GM23338 (cell line): Measurements from ENCODE around the gene ARID3A. TPM values are rescaled to one million over a fixed set of nuclear protein-coding genes. Genes with fewer than 3 reads are reported as not detected.

Source experiments
- ATAC-seq: fragments of 200-7000 bp; cut with Tn5 transposase; 3 replicates; pipeline ENCODE4 v1.9.1; 2020
- DNase-seq: peaks from one replicate; pipeline ENCODE4 v3.0.0-alpha.2; 2015; ENCODE audit warnings: low spot score
- H2AFZ ChIP-seq: fragments of 200-600 bp; sonication (generic); 2 replicates; pipeline ENCODE4 v1.8.0; 2016; ENCODE audit warnings: antibody characterized with exemption, mild to moderate bottlenecking, moderate library complexity
- H3F3A ChIP-seq: fragments of 200-600 bp; sonication (generic); replicated peaks from 2 replicates; pipeline ENCODE4 v1.8.0; 2017; ENCODE audit warnings: antibody characterized with exemption, mixed run types, low read depth
- H3K27ac ChIP-seq: fragments of 200-600 bp; sonication (generic); 2 replicates; pipeline ENCODE4 v1.6.1; 2016; ENCODE audit warnings: low read depth
- H3K27me3 ChIP-seq: fragments of 200-600 bp; sonication (generic); 2 replicates; pipeline ENCODE4 v1.8.0; 2016; ENCODE audit warnings: mild to moderate bottlenecking, mixed run types, moderate library complexity; ENCODE audit not compliant: insufficient read depth
- H3K36me3 ChIP-seq: fragments of 200-600 bp; sonication (generic); 2 replicates; pipeline ENCODE4 v1.8.0; 2016; ENCODE audit warnings: mild to moderate bottlenecking; ENCODE audit not compliant: insufficient read depth
- H3K4me1 ChIP-seq: fragments of 200-600 bp; sonication (generic); 2 replicates; pipeline ENCODE4 v1.8.0; 2016; ENCODE audit warnings: mild to moderate bottlenecking, moderate library complexity; ENCODE audit not compliant: insufficient read depth
- H3K4me2 ChIP-seq: fragments of 200-600 bp; sonication (generic); 2 replicates; pipeline ENCODE4 v1.7.1; 2017; ENCODE audit warnings: mixed run types
- H3K4me3 ChIP-seq: fragments of 200-600 bp; sonication (generic); 2 replicates; pipeline ENCODE4 v1.6.1; 2016; ENCODE audit warnings: mixed run types
- H3K79me2 ChIP-seq: fragments of 200-600 bp; sonication (generic); replicated peaks from 2 replicates; pipeline ENCODE4 v1.8.0; 2017; ENCODE audit warnings: mild to moderate bottlenecking; ENCODE audit not compliant: insufficient read depth
- H3K9me2 ChIP-seq: fragments of 200-600 bp; sonication (generic); 2 replicates; pipeline ENCODE4 v1.8.0; 2017; ENCODE audit not compliant: insufficient read depth
- H4K20me1 ChIP-seq: fragments of 200-600 bp; sonication (generic); replicated peaks from 2 replicates; pipeline ENCODE4 v1.8.0; 2017; ENCODE audit warnings: mild to moderate bottlenecking; ENCODE audit not compliant: insufficient read depth
- H3K27ac Mint-ChIP-seq: 2 replicates; pipeline ENCODE4 v1.8.0; 2020; ENCODE audit warnings: inconsistent platforms, mild to moderate bottlenecking, moderate library complexity, mixed read lengths
- H3K27me3 Mint-ChIP-seq: 3 replicates; pipeline ENCODE4 v1.8.0; 2022; ENCODE audit warnings: low read depth, mild to moderate bottlenecking, moderate library complexity, mixed read lengths, inconsistent platforms; ENCODE audit not compliant: insufficient read depth, poor library complexity
- H3K36me3 Mint-ChIP-seq: 3 replicates; pipeline ENCODE4 v1.8.0; 2021; ENCODE audit warnings: low read depth, mild to moderate bottlenecking, inconsistent platforms, moderate library complexity, mixed read lengths
- H3K4me1 Mint-ChIP-seq: 3 replicates; pipeline ENCODE4 v1.8.0; 2020; ENCODE audit warnings: mild to moderate bottlenecking, inconsistent platforms, mixed read lengths
- H3K4me3 Mint-ChIP-seq: 3 replicates; pipeline ENCODE4 v1.8.0; 2021; ENCODE audit warnings: moderate library complexity, mild to moderate bottlenecking, inconsistent platforms, mixed read lengths
- H3K9me3 Mint-ChIP-seq: 3 replicates; pipeline ENCODE4 v1.8.0; 2020; ENCODE audit warnings: moderate library complexity, mild to moderate bottlenecking, inconsistent platforms, mixed read lengths
- CREB1 ChIP-seq: fragments of 250-450 bp; sonication (Bioruptor Pico); IDR thresholded peaks from 2 replicates; pipeline ENCODE4 v1.5.0; 2020; ENCODE audit warnings: low read depth, mild to moderate bottlenecking, moderate library complexity
- ETS1 ChIP-seq: IDR thresholded peaks from 2 replicates; pipeline ENCODE4 v1.6.1; 2016; ENCODE audit warnings: antibody characterized with exemption
- EZH2 ChIP-seq: fragments of 200-600 bp; sonication (generic); IDR thresholded peaks from one replicate; pipeline ENCODE4 v1.8.0; 2017; ENCODE audit warnings: antibody characterized with exemption, mild to moderate bottlenecking, low read depth; ENCODE audit not compliant: unreplicated experiment
- EZH2phosphoT487 ChIP-seq: fragments of 200-600 bp; sonication (generic); IDR thresholded peaks from one replicate; pipeline ENCODE4 v1.8.1; 2018; ENCODE audit warnings: antibody characterized with exemption; ENCODE audit not compliant: unreplicated experiment
- JUNB ChIP-seq: IDR thresholded peaks from one replicate; pipeline ENCODE4 v1.6.1; 2016; ENCODE audit warnings: antibody characterized with exemption; ENCODE audit not compliant: unreplicated experiment
- NANOG ChIP-seq: IDR thresholded peaks from 2 replicates; pipeline ENCODE4 v1.6.1; 2016; ENCODE audit warnings: antibody characterized with exemption, borderline replicate concordance
- POLR2AphosphoS5 ChIP-seq: IDR thresholded peaks from 2 replicates; pipeline ENCODE4 v1.6.1; 2016; ENCODE audit warnings: antibody characterized with exemption, low read depth
- STAT1 ChIP-seq: IDR thresholded peaks from one replicate; pipeline ENCODE4 v1.6.1; 2016; ENCODE audit warnings: antibody characterized with exemption; ENCODE audit not compliant: unreplicated experiment
- ZNF114 ChIP-seq: fragments of 250-450 bp; sonication (Bioruptor Pico); IDR thresholded peaks from 2 replicates; pipeline ENCODE4 v1.5.0; 2020; ENCODE audit warnings: mild to moderate bottlenecking, moderate library complexity
- ZNF331 ChIP-seq: fragments of 250-450 bp; sonication (Bioruptor Pico); IDR thresholded peaks from 2 replicates; pipeline ENCODE4 v1.5.0; 2020; ENCODE audit warnings: low read depth, mild to moderate bottlenecking, moderate library complexity
- polyA plus RNA-seq: library from polyadenylated mRNA; unstranded; fragments of >200 nt; fragmentation: Nextera tagmentation; extraction: Ambion mirVana; gene quantifications from 2 replicates; pipeline ENCODE4 v1.2.1, GENCODE V29; 2016
- total RNA-seq: library from RNA; depleted of rRNA; stranded (reverse); fragments of >200 nt; shearing (Covaris generic); gene quantifications from 2 replicates; pipeline ENCODE4 v1.2.3, GENCODE V29; 2014
- TF ChIP-seq, protein P1 (sequence below): fragments of 250-450 bp; sonication (Bioruptor Pico); IDR thresholded peaks from 2 replicates; pipeline ENCODE4 v1.5.0; 2020; ENCODE audit warnings: mild to moderate bottlenecking, moderate library complexity
- TF ChIP-seq, protein P2 (sequence below), 2 experiments: fragments of 200-600 bp in 1 of 2; sonication (generic) in 1 of 2; conservative IDR thresholded peaks; 2 replicates each; pipeline versions ENCODE4 v1.5.1 to v1.6.1; 2016 to 2017; ENCODE audit warnings: antibody characterized with exemption in 2 of 2, low read depth in 2 of 2, mild to moderate bottlenecking in 2 of 2, moderate library complexity in 1 of 2

The ARID3A gene
- total and polyA plus RNA-seq, 2 experiments from 2014 or later, result 33.6 to 51.6 TPM

- TF ChIP-seq, protein P1, sequence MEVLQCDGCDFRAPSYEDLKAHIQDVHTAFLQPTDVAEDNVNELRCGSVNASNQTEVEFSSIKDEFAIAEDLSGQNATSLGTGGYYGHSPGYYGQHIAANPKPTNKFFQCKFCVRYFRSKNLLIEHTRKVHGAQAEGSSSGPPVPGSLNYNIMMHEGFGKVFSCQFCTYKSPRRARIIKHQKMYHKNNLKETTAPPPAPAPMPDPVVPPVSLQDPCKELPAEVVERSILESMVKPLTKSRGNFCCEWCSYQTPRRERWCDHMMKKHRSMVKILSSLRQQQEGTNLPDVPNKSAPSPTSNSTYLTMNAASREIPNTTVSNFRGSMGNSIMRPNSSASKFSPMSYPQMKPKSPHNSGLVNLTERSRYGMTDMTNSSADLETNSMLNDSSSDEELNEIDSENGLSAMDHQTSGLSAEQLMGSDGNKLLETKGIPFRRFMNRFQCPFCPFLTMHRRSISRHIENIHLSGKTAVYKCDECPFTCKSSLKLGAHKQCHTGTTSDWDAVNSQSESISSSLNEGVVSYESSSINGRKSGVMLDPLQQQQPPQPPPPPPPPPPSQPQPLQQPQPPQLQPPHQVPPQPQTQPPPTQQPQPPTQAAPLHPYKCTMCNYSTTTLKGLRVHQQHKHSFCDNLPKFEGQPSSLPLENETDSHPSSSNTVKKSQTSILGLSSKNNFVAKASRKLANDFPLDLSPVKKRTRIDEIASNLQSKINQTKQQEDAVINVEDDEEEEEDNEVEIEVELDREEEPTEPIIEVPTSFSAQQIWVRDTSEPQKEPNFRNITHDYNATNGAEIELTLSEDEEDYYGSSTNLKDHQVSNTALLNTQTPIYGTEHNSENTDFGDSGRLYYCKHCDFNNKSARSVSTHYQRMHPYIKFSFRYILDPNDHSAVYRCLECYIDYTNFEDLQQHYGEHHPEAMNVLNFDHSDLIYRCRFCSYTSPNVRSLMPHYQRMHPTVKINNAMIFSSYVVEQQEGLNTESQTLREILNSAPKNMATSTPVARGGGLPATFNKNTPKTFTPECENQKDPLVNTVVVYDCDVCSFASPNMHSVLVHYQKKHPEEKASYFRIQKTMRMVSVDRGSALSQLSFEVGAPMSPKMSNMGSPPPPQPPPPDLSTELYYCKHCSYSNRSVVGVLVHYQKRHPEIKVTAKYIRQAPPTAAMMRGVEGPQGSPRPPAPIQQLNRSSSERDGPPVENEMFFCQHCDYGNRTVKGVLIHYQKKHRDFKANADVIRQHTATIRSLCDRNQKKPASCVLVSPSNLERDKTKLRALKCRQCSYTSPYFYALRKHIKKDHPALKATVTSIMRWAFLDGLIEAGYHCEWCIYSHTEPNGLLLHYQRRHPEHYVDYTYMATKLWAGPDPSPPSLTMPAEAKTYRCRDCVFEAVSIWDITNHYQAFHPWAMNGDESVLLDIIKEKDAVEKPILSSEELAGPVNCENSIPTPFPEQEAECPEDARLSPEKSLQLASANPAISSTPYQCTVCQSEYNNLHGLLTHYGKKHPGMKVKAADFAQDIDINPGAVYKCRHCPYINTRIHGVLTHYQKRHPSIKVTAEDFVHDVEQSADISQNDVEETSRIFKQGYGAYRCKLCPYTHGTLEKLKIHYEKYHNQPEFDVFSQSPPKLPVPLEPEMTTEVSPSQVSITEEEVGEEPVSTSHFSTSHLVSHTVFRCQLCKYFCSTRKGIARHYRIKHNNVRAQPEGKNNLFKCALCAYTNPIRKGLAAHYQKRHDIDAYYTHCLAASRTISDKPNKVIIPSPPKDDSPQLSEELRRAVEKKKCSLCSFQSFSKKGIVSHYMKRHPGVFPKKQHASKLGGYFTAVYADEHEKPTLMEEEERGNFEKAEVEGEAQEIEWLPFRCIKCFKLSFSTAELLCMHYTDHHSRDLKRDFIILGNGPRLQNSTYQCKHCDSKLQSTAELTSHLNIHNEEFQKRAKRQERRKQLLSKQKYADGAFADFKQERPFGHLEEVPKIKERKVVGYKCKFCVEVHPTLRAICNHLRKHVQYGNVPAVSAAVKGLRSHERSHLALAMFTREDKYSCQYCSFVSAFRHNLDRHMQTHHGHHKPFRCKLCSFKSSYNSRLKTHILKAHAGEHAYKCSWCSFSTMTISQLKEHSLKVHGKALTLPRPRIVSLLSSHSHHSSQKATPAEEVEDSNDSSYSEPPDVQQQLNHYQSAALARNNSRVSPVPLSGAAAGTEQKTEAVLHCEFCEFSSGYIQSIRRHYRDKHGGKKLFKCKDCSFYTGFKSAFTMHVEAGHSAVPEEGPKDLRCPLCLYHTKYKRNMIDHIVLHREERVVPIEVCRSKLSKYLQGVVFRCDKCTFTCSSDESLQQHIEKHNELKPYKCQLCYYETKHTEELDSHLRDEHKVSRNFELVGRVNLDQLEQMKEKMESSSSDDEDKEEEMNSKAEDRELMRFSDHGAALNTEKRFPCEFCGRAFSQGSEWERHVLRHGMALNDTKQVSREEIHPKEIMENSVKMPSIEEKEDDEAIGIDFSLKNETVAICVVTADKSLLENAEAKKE, result no peak
- TF ChIP-seq POLR2AphosphoS5, result no peak
- TF ChIP-seq ZNF114 (CRISPR knock-in tag), result no peak
- TF ChIP-seq STAT1, result no peak
- TF ChIP-seq, protein P2, sequence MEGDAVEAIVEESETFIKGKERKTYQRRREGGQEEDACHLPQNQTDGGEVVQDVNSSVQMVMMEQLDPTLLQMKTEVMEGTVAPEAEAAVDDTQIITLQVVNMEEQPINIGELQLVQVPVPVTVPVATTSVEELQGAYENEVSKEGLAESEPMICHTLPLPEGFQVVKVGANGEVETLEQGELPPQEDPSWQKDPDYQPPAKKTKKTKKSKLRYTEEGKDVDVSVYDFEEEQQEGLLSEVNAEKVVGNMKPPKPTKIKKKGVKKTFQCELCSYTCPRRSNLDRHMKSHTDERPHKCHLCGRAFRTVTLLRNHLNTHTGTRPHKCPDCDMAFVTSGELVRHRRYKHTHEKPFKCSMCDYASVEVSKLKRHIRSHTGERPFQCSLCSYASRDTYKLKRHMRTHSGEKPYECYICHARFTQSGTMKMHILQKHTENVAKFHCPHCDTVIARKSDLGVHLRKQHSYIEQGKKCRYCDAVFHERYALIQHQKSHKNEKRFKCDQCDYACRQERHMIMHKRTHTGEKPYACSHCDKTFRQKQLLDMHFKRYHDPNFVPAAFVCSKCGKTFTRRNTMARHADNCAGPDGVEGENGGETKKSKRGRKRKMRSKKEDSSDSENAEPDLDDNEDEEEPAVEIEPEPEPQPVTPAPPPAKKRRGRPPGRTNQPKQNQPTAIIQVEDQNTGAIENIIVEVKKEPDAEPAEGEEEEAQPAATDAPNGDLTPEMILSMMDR (conservative IDR thresholded peaks at IDR 0.05; ENCODE audit: low read depth in 2 of 2), result no peak
These were observed 16.4 kb downstream of the ARID3A start (continued) for GRCh38 chr19:942133-942645.

- Histone ChIP-seq H3K4me2 (no peak overlapping the region), H3K9me2 (no peaks in the 10 kb centered on the region), H3F3A (0 out of 2 replicates have a peak, but pooled peaks cover 3% of the 10 kb centered on the region), H3K4me3 (no peak overlapping the region), H3K27ac (no peak overlapping the region), H3K4me1 (no peaks in the 10 kb centered on the region), H3K27me3 (no peaks in the 10 kb centered on the region), H3K36me3 (no peaks in the 10 kb centered on the region), H3K79me2 (peaks cover 47% of the 10 kb centered on the region), H2AFZ (no peak overlapping the region), H4K20me1 (peaks cover 5% of the 10 kb centered on the region)
- Mint-ChIP-seq H3K36me3 (peaks cover 37% of the 10 kb centered on the region), H3K4me3 (no peak overlapping the region), H3K27ac (no peak overlapping the region), H3K27me3 (peaks cover 18% of the 10 kb centered on the region), H3K4me1 (no peaks in the 10 kb centered on the region; the same call in 2 of the 3 replicates), H3K9me3 (peaks cover 2% of the 10 kb centered on the region; the same call in 1 of the 3 replicates)
- no peak for DNase-seq
- no peak for ATAC-seq
- TF ChIP-seq EZH2 (no peak), NANOG (no peak), STAT1 (no peak), ETS1 (no peak), JUNB (no peak), CREB1 (CRISPR knock-in tag) (no peak), ZNF331 (no peak), EZH2phosphoT487 (no peak), POLR2AphosphoS5 (no peak)
- TF ChIP-seq, protein P2 (conservative IDR thresholded peaks at IDR 0.05; ENCODE audit: low read depth in 2 of 2), result no peak
These were observed 17.8 kb downstream of the ARID3A start for GRCh38 chr19:943551-944170.
